IMR-90 (cell line): ENCODE results near the gene TTC16. TPM values are rescaled to one million over a fixed set of nuclear protein-coding genes. Genes with fewer than 3 reads are reported as not detected.

Experiments used
- ATAC-seq: fragments of 200-7000 bp; cut with Tn5 transposase; 2 replicates; pipeline ENCODE4 v1.9.1; 2020; ENCODE audit warnings: low read depth, mild to moderate bottlenecking, moderate library complexity
- BruUV-seq: library from RNA; stranded (reverse); fragments of 400-500 nt; replicated peaks from 2 replicates; lab custom pipeline; 2021; lab: Mats Ljungman, UMichigan
- CTCF ChIA-PET: fragments of 300-600 bp; formaldehyde crosslinking; extraction: SDS; loops from one replicate; lab custom pipeline; 2021; ENCODE audit warnings: antibody characterized with exemption; lab: Yijun Ruan, JAX
- POLR2A ChIA-PET: fragments of 300-600 bp; sonication (Branson Sonifier 250); formaldehyde crosslinking; loops from one replicate; lab custom pipeline; 2022; ENCODE audit warnings: antibody characterized with exemption; ENCODE audit not compliant: unreplicated experiment; lab: Charles Lee
- DNase-seq: peaks from one replicate; pipeline ENCODE4 v3.0.0; 2013
- H2AFZ ChIP-seq: replicated peaks from 2 replicates; pipeline ENCODE3; 2013; ENCODE audit warnings: low read length, mild to moderate bottlenecking; ENCODE audit not compliant: poor library complexity
- H2AK5ac ChIP-seq: 2 replicates; pipeline ENCODE4 v1.6.1; 2013; ENCODE audit warnings: low read depth, low read length, inconsistent platforms
- H2AK9ac ChIP-seq: replicated peaks from 2 replicates; pipeline ENCODE3; 2013; ENCODE audit warnings: mild to moderate bottlenecking, low read depth, low read length, moderate library complexity; ENCODE audit not compliant: poor library complexity
- H2BK120ac ChIP-seq: 2 replicates; pipeline ENCODE4 v1.6.1; 2013; ENCODE audit warnings: low read depth, low read length, inconsistent platforms
- H2BK15ac ChIP-seq: 3 replicates; pipeline ENCODE4 v1.6.1; 2013; ENCODE audit warnings: low read depth, low read length, inconsistent platforms
- H2BK20ac ChIP-seq: 2 replicates; pipeline ENCODE4 v1.6.1; 2013; ENCODE audit warnings: low read depth, mild to moderate bottlenecking, inconsistent platforms, low read length, moderate library complexity
- H2BK5ac ChIP-seq: 2 replicates; pipeline ENCODE4 v1.6.1; 2013; ENCODE audit warnings: mild to moderate bottlenecking, low read depth, low read length, inconsistent platforms; ENCODE audit not compliant: poor library complexity, severe bottlenecking
- H3K14ac ChIP-seq: replicated peaks from 2 replicates; pipeline ENCODE4 v1.6.1; 2013; ENCODE audit warnings: low read depth, low read length, inconsistent platforms
- H3K18ac ChIP-seq: 2 replicates; pipeline ENCODE4 v1.6.1; 2013; ENCODE audit warnings: low read depth, low read length, control low read depth
- H3K23ac ChIP-seq: 2 replicates; pipeline ENCODE4 v1.6.1; 2013; ENCODE audit warnings: low read depth, low read length, inconsistent platforms
- H3K27ac ChIP-seq: 2 replicates; pipeline ENCODE4 v1.5.1; 2013; ENCODE audit warnings: mild to moderate bottlenecking, control low read depth, low read length; ENCODE audit not compliant: insufficient read depth
- H3K27me3 ChIP-seq: 2 replicates; pipeline ENCODE4 v1.6.1; 2013; ENCODE audit warnings: low read length; ENCODE audit not compliant: control insufficient read depth, insufficient read depth
- H3K36me3 ChIP-seq: 2 replicates; pipeline ENCODE4 v1.6.1; 2013; ENCODE audit warnings: low read length, mixed read lengths; ENCODE audit not compliant: control insufficient read depth, insufficient read depth
- H3K4ac ChIP-seq: 2 replicates; pipeline ENCODE4 v1.6.1; 2013; ENCODE audit warnings: low read depth, low read length, inconsistent platforms
- H3K4me1 ChIP-seq: 2 replicates; pipeline ENCODE4 v1.6.1; 2013; ENCODE audit warnings: low read length, mixed read lengths; ENCODE audit not compliant: control insufficient read depth, insufficient read depth
- H3K4me2 ChIP-seq: 2 replicates; pipeline ENCODE4 v1.6.1; 2013; ENCODE audit warnings: low read depth, mild to moderate bottlenecking, control low read depth, low read length, moderate library complexity
- H3K4me3 ChIP-seq: 2 replicates; pipeline ENCODE4 v1.5.1; 2013; ENCODE audit warnings: low read depth, mild to moderate bottlenecking, control low read depth, low read length, moderate library complexity; ENCODE audit not compliant: insufficient read depth
- H3K56ac ChIP-seq: 2 replicates; pipeline ENCODE4 v1.6.1; 2013; ENCODE audit warnings: low read length, inconsistent platforms; ENCODE audit not compliant: insufficient read depth; ENCODE audit errors: extremely low read depth
- H3K79me1 ChIP-seq, 2 experiments: 2 replicates each; pipeline ENCODE4 v1.6.1; 2013; ENCODE audit warnings: low read length in 2 of 2, inconsistent platforms in 1 of 2, low read depth in 1 of 2
- H3K9ac ChIP-seq: 2 replicates; pipeline ENCODE4 v1.6.1; 2013; ENCODE audit warnings: low read depth, low read length, control low read depth
- H3K9me1 ChIP-seq: 2 replicates; pipeline ENCODE4 v1.6.1; 2013; ENCODE audit warnings: low read length, inconsistent platforms; ENCODE audit not compliant: insufficient read depth
- H3K9me3 ChIP-seq: 2 replicates; pipeline ENCODE4 v1.6.1; 2013; ENCODE audit warnings: low read length; ENCODE audit not compliant: control insufficient read depth, insufficient read depth
- H4K20me1 ChIP-seq: 2 replicates; pipeline ENCODE4 v1.6.1; 2013; ENCODE audit warnings: low read length, inconsistent platforms; ENCODE audit not compliant: insufficient read depth
- H4K5ac ChIP-seq: 2 replicates; pipeline ENCODE4 v1.6.1; 2013; ENCODE audit warnings: mild to moderate bottlenecking, low read depth, low read length, control low read depth
- H4K8ac ChIP-seq, 2 experiments: 2 replicates each; pipeline ENCODE4 v1.6.1; 2013; ENCODE audit warnings: low read depth in 2 of 2, low read length in 2 of 2, control low read depth in 1 of 2, inconsistent platforms in 1 of 2
- H4K91ac ChIP-seq: 2 replicates; pipeline ENCODE4 v1.6.1; 2013; ENCODE audit warnings: low read depth, low read length, inconsistent platforms; ENCODE audit not compliant: insufficient read depth
- FOS ChIP-seq: fragments of 150-350 bp; IDR thresholded peaks from 2 replicates; pipeline ENCODE4 v1.6.1; 2016; ENCODE audit warnings: low read depth, low read length
- NFE2L2 ChIP-seq: fragments of 150-350 bp; IDR thresholded peaks from 2 replicates; pipeline ENCODE4 v1.6.1; 2016; ENCODE audit warnings: low read depth, mild to moderate bottlenecking, low read length
- WGBS, 2 experiments: methylation state at CpG; one replicate each; pipeline versions ENCODE4 v1.1.5 to v1.1.7; 2013; ENCODE audit warnings: missing lambda C conversion rate in 2 of 2; ENCODE audit not compliant: insufficient read length in 1 of 2; ENCODE audit errors: extremely low coverage in 2 of 2; 5-methylcytosine and 5-hydroxymethylcytosine counted together
- dilution Hi-C: fragments of 300-500 bp; cut with HindIII; formaldehyde crosslinking; loops from one replicate; pipeline ENCODE4 v1.14.3; 2018; ENCODE audit warnings: low sequenced_read_pairs; ENCODE audit not compliant: unreplicated experiment
- in situ Hi-C: fragments of 300-500 bp; cut with MboI; formaldehyde crosslinking; loops from 3 replicates; pipeline ENCODE4 v1.14.3; 2019; ENCODE audit warnings: low sequenced_read_pairs, inconsistent platforms, mixed read lengths
- intact Hi-C: fragments of 100-400 bp; cut with micrococcal nuclease; formaldehyde crosslinking; loops from 2 replicates; pipeline ENCODE4 v1.10.0; 2022
- polyA plus RNA-seq, 3 experiments: library from polyadenylated mRNA; depleted of rRNA; stranded (reverse); fragments of >200 nt; gene quantifications; 2 replicates each; pipeline ENCODE4 v1.2.3, GENCODE V29; 2012; ENCODE audit warnings: low replicate concordance in 1 of 3
- total RNA-seq: library from RNA; depleted of rRNA; stranded (reverse); fragments of >200 nt; gene quantifications from 2 replicates; pipeline ENCODE4 v1.2.3, GENCODE V29; 2012
- TF ChIP-seq, protein P1 (sequence below): fragments of 150-350 bp; IDR thresholded peaks from 2 replicates; pipeline ENCODE4 v1.6.1; 2016; ENCODE audit warnings: low read depth, mild to moderate bottlenecking, low read length, moderate library complexity, borderline replicate concordance
- TF ChIP-seq, protein P2 (sequence below): fragments of 150-350 bp; IDR thresholded peaks from 2 replicates; pipeline ENCODE4 v1.6.1; 2017; ENCODE audit warnings: mild to moderate bottlenecking, antibody characterized with exemption, low read length, low read depth

TTC16 gene
- total and polyA plus RNA-seq, 2 of the 4 experiments (the other 2 are of a cell fraction): 0.02 TPM; not detected in 1

DNA sequence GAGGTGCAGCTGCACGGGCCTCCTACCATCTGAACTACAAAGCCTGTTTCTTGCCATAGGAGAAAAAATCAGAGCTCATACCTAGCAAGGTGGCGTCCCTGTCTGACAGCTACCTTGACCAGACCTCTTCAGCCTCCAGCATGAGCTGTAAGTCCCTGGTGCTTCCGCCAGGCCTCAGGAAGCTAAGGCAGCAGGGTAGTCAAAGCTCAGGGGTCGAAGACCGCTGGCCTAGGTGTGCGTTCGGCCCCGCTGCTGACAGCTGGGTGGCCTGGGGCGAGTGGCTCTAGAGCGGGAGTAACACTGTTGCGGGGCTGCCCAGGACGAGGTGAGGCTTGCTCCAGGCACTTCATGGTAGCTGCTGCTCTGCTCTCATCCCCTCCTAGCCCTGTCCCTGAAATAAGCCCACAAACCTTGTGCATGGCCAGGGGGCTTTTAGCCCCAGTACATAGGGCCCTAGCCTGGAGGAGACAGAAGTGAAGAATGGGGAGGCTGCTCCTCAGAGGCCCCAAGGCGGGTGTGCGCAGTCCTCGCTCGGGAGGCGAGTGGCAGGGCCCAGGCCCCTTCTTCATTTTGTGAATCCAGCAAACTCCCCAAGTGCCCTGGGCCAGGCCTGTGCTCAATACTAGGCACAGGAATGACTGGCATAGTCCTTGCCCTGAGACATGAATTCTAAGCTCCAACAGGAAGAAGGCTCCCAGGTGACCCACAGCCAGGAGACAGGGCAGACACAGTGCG lies 13.8 kb downstream of the TTC16 start (continued):
- TF ChIP-seq NFE2L2: no peak

DNA sequence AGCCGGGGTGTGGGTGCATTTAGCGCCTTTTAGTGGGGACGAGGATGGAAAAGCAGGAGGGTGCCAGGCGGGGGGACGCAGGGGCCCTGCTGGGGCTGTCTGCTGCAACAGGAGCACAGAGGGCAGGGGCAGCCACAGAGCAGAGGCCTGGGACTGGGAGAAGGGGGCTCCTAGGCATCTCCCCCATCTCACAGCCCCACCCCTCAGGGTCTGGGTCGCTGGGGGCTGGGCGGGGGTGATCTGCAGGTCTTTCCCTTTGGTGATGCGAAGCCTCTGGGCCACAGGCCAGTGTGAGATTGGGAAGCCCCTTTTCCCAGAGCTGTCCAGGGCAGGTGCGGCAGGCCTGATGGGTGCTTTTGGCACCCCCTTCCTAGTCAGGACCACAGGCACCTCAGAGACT lies 14.4 kb downstream of the TTC16 start:
- H2BK120ac ChIP-seq: no peak overlapping the region
- H4K91ac ChIP-seq: no peak overlapping the region
- no peak for TF ChIP-seq FOS
- TF ChIP-seq, protein P1, sequence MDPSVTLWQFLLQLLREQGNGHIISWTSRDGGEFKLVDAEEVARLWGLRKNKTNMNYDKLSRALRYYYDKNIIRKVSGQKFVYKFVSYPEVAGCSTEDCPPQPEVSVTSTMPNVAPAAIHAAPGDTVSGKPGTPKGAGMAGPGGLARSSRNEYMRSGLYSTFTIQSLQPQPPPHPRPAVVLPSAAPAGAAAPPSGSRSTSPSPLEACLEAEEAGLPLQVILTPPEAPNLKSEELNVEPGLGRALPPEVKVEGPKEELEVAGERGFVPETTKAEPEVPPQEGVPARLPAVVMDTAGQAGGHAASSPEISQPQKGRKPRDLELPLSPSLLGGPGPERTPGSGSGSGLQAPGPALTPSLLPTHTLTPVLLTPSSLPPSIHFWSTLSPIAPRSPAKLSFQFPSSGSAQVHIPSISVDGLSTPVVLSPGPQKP: no peak
- TF ChIP-seq, protein P2, sequence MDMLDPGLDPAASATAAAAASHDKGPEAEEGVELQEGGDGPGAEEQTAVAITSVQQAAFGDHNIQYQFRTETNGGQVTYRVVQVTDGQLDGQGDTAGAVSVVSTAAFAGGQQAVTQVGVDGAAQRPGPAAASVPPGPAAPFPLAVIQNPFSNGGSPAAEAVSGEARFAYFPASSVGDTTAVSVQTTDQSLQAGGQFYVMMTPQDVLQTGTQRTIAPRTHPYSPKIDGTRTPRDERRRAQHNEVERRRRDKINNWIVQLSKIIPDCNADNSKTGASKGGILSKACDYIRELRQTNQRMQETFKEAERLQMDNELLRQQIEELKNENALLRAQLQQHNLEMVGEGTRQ: no peak
- intact Hi-C loops (loop anchor here (5.0 kb wide), 1 partner anchor 223 kb away; no protein-coding TSS in a partner anchor), dilution Hi-C loops (no loop called here), in situ Hi-C loops (no loop called here)
- no peaks in the 10 kb centered on the region for H3K9me3 ChIP-seq
- H4K20me1 ChIP-seq: no peaks in the 10 kb centered on the region
- H3K36me3 ChIP-seq: peaks cover 5% of the 10 kb centered on the region; the same call in 1 of the 2 replicates
- no peak overlapping the region for H3K4me2 ChIP-seq
- no TSS peak for BruUV-seq
- no peaks in the 10 kb centered on the region for H3K27me3 ChIP-seq
- WGBS, 2 experiments: 67% methylated on average over 6 of the region's 9 CpGs; no CpG with 5 or more reads in 1 of the 2 experiments
- H2BK5ac ChIP-seq: no peak overlapping the region
- POLR2A ChIA-PET: no interaction called here
- no peak overlapping the region for H3K18ac ChIP-seq
- no peak overlapping the region for H3K9ac ChIP-seq
- H3K4ac ChIP-seq: no peak overlapping the region
- H2AK5ac ChIP-seq: no peak overlapping the region
- no peak overlapping the region for H2BK20ac ChIP-seq
- no peak overlapping the region for H3K23ac ChIP-seq
- peaks cover 6% of the 10 kb centered on the region for H3K4me1 ChIP-seq
- H3K14ac ChIP-seq: no peak overlapping the region
- H4K5ac ChIP-seq: no peak overlapping the region
- H4K8ac ChIP-seq: no peak overlapping the region
- H2BK15ac ChIP-seq: no peak overlapping the region
- no peak overlapping the region for H3K27ac ChIP-seq
- peaks cover 4 to 12% of the 10 kb centered on the region in 2 experiments; a peak in 2 of 4 replicates for H3K79me1 ChIP-seq
- no peak overlapping the region for H3K4me3 ChIP-seq
- CTCF ChIA-PET: no interaction called here
- DNase-seq (no peak), ATAC-seq (no peak)
- no peak overlapping the region for H2AFZ ChIP-seq
- no peak overlapping the region for H3K56ac ChIP-seq
- H3K9me1 ChIP-seq: no peaks in the 10 kb centered on the region
- no peak overlapping the region for H2AK9ac ChIP-seq
